Mesenchymal stem cell (in vitro differentiated cells and primary cell): Measurements from ENCODE around the gene LENG1.

ENCODE experiments used
- DNase-seq: peaks from one replicate; pipeline ENCODE4 v3.0.0-alpha.2; 2013
- H2AFZ ChIP-seq: one replicate; pipeline ENCODE4 v1.6.1; 2013; ENCODE audit warnings: low read depth, mild to moderate bottlenecking, control low read depth, inconsistent platforms, low read length, moderate library complexity
- H2AK5ac ChIP-seq: 2 replicates; pipeline ENCODE4 v1.6.1; 2013; ENCODE audit warnings: low read length, moderate library complexity, mild to moderate bottlenecking, inconsistent platforms; ENCODE audit not compliant: severe bottlenecking
- H2BK120ac ChIP-seq: one replicate; pipeline ENCODE4 v1.6.1; 2013; ENCODE audit warnings: low read depth, mild to moderate bottlenecking, inconsistent platforms, low read length, moderate library complexity
- H2BK12ac ChIP-seq, 2 experiments: one replicate each; pipeline ENCODE4 v1.6.1; 2013; ENCODE audit warnings: inconsistent platforms in 2 of 2, low read length in 2 of 2, mild to moderate bottlenecking in 2 of 2, moderate library complexity in 2 of 2, control low read depth in 1 of 2
- H2BK15ac ChIP-seq: one replicate; pipeline ENCODE4 v1.6.1; 2013; ENCODE audit warnings: mild to moderate bottlenecking, low read depth, inconsistent platforms; ENCODE audit not compliant: poor library complexity, severe bottlenecking
- H2BK5ac ChIP-seq: 2 replicates; pipeline ENCODE4 v1.6.1; 2013; ENCODE audit warnings: low read depth, mild to moderate bottlenecking, low read length, control low read depth, inconsistent platforms; ENCODE audit not compliant: poor library complexity, severe bottlenecking
- H3K14ac ChIP-seq, 2 experiments: one replicate each; pipeline ENCODE4 v1.6.1; 2013; ENCODE audit warnings: inconsistent platforms in 2 of 2, low read length in 2 of 2, control low read depth in 1 of 2, mild to moderate bottlenecking in 1 of 2, moderate library complexity in 1 of 2
- H3K18ac ChIP-seq, 2 experiments: one replicate each; pipeline ENCODE4 v1.6.1; 2013; ENCODE audit warnings: inconsistent platforms in 2 of 2, low read length in 2 of 2, control low read depth in 1 of 2, low read depth in 1 of 2, mild to moderate bottlenecking in 1 of 2
- H3K23ac ChIP-seq, 2 experiments: one replicate each; pipeline ENCODE4 v1.6.1; 2013; ENCODE audit warnings: inconsistent platforms in 2 of 2, low read length in 2 of 2, mild to moderate bottlenecking in 2 of 2, moderate library complexity in 2 of 2, control low read depth in 1 of 2
- H3K27ac ChIP-seq: 2 replicates; pipeline ENCODE4 v1.5.1; 2013; ENCODE audit warnings: mild to moderate bottlenecking, moderate library complexity, low read length, control low read depth, inconsistent platforms; ENCODE audit not compliant: poor library complexity, severe bottlenecking
- H3K27me3 ChIP-seq, 2 experiments: 2 replicates each; pipeline versions ENCODE4 v1.6.1 to v1.7.0; 2013; ENCODE audit warnings: low read length in 2 of 2, mild to moderate bottlenecking in 2 of 2, moderate library complexity in 2 of 2, control low read depth in 1 of 2, inconsistent platforms in 1 of 2; ENCODE audit not compliant: control insufficient read depth in 1 of 2, insufficient read depth in 1 of 2
- H3K36me3 ChIP-seq, 2 experiments: 2 replicates each; pipeline versions ENCODE4 v1.6.1 to v1.7.0; 2013; ENCODE audit warnings: low read length in 2 of 2, control low read depth in 1 of 2, inconsistent platforms in 1 of 2, low read depth in 1 of 2, mild to moderate bottlenecking in 1 of 2; ENCODE audit not compliant: insufficient read depth in 2 of 2, control insufficient read depth in 1 of 2
- H3K4ac ChIP-seq, 2 experiments: one replicate each; pipeline ENCODE4 v1.6.1; 2013; ENCODE audit warnings: inconsistent platforms in 2 of 2, low read length in 2 of 2, mild to moderate bottlenecking in 2 of 2, moderate library complexity in 2 of 2, control low read depth in 1 of 2, low read depth in 1 of 2
- H3K4me1 ChIP-seq: 2 replicates; pipeline ENCODE4 v1.6.1; 2013; ENCODE audit warnings: low read depth, low read length, control low read depth; ENCODE audit not compliant: control insufficient read depth, insufficient read depth
- H3K4me2 ChIP-seq: 2 replicates; pipeline ENCODE4 v1.6.1; 2013; ENCODE audit warnings: low read length, mild to moderate bottlenecking, inconsistent platforms; ENCODE audit not compliant: poor library complexity, severe bottlenecking
- H3K4me3 ChIP-seq, 2 experiments: 2 replicates each; pipeline versions ENCODE4 v1.5.1 to v1.7.0; 2013; ENCODE audit warnings: low read length in 2 of 2, mild to moderate bottlenecking in 2 of 2, control low read depth in 1 of 2, low read depth in 1 of 2; ENCODE audit not compliant: insufficient read depth in 1 of 2
- H3K79me1 ChIP-seq: replicated peaks from 2 replicates; pipeline ENCODE4 v1.6.1; 2013; ENCODE audit warnings: mild to moderate bottlenecking, control low read depth, low read length, inconsistent platforms; ENCODE audit not compliant: poor library complexity, severe bottlenecking
- H3K9ac ChIP-seq: 2 replicates; pipeline ENCODE4 v1.7.0; 2013; ENCODE audit warnings: mild to moderate bottlenecking, low read length, moderate library complexity
- H3K9me3 ChIP-seq: 2 replicates; pipeline ENCODE4 v1.7.0; 2013; ENCODE audit warnings: mild to moderate bottlenecking, low read length; ENCODE audit not compliant: control insufficient read depth
- H4K8ac ChIP-seq: one replicate; pipeline ENCODE4 v1.6.1; 2013; ENCODE audit warnings: inconsistent platforms, mild to moderate bottlenecking, low read length, moderate library complexity
- H4K91ac ChIP-seq: one replicate; pipeline ENCODE4 v1.6.1; 2013; ENCODE audit warnings: mild to moderate bottlenecking, low read length, inconsistent platforms
- WGBS: methylation state at CpG from one replicate; pipeline ENCODE4 v1.1.7; 2013; ENCODE audit warnings: mixed read lengths; 5-methylcytosine and 5-hydroxymethylcytosine counted together

The LENG1 gene

DNA sequence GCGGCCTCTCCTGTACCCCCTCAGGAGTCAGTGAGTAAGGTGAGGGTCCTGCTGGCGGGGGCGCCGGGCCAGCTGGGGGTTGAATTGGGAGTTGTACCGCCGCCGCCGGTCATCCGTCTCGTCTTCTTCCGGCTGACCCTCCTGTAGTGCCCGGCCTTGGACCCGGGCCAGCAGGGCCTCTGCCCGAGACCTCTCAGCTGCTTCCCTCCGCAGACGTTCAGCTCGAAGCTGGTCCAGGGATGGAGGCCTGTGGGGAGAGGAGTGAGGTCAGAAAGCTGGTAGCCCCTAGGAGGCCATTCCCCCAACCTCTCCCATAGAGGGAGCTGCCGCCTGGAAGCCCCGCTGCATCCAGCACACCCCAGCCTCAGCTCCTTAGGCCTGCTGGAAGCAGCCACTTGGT, 3.8 kb downstream of the LENG1 start:
- Histone ChIP-seq H3K79me1 (peaks cover 43% of the 10 kb centered on the region), H2AK5ac (no peak overlapping the region), H3K23ac (no peak overlapping the region), H2AFZ (no peak overlapping the region), H2BK5ac (no peak overlapping the region), H3K27me3 (no peaks in the 10 kb centered on the region), H3K9me3 (no peaks in the 10 kb centered on the region), H2BK15ac (no peak overlapping the region), H3K27ac (no peak overlapping the region), H3K36me3 (peaks cover 69 to 73% of the 10 kb centered on the region in 2 experiments), H3K4me1 (peaks cover 17% of the 10 kb centered on the region), H4K91ac (no peak overlapping the region), H2BK12ac (no peak overlapping the region), H3K18ac (no peak overlapping the region), H2BK120ac (no peak overlapping the region), H3K14ac (no peak overlapping the region), H3K4me3 (no peak overlapping the region), H3K4me2 (no peak overlapping the region), H3K9ac (no peak overlapping the region), H3K4ac (no peak overlapping the region), H4K8ac (no peak overlapping the region)
- no peak for DNase-seq
- 93% methylated on average over 12 of the region's 19 CpGs for WGBS

DNA sequence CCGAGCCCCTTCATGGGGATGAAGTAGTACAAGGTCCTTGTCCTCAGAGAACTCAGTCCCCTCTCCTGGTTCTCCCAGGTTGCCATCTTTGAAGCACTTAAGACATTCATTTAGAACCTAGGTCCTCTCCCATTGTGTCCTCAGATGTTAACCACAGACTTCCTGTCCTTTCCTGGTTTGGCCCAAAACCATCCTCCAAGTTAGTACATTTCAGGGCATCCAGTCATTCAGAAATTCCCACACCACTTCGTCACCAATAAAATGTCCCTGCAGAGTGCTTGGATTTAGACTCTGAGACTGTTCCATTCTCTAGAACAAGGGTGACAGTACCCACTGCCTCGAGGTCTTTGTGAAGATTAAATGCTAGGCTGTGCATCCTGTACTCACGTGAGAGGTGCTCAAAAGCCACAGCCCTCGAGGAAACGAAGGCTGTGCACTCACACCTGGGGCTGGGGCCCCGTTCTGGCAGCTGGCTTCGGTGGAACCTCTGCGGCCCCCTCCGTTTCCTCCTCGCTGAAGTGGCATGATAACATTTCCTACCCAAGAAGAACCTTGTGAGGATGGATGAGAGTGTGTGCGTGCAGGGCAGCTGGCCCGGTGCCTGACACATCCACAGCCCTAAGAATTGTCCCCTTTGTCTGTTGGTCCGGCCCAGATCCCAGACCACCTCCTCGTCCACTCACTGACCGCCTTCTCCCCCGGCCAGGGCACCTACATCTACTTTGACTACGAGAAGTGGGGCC, 4.7 kb downstream of the LENG1 start:
- WGBS: 96% methylated on average over 18 of the region's 18 CpGs
- DNase-seq: no peak
- no peak overlapping the region for H3K27ac ChIP-seq
- H2AK5ac ChIP-seq: no peak overlapping the region
- no peak overlapping the region for H4K91ac ChIP-seq
- peaks cover 46% of the 10 kb centered on the region for H3K79me1 ChIP-seq
- no peak overlapping the region for H4K8ac ChIP-seq
- H3K4me1 ChIP-seq: peaks cover 11% of the 10 kb centered on the region
- no peak overlapping the region for H2AFZ ChIP-seq
- no peaks in the 10 kb centered on the region for H3K9me3 ChIP-seq
- H3K4me3 ChIP-seq: no peak overlapping the region
- H3K18ac ChIP-seq: no peak overlapping the region
- no peak overlapping the region for H2BK15ac ChIP-seq
- H3K14ac ChIP-seq: no peak overlapping the region
- H2BK12ac ChIP-seq: no peak overlapping the region
- H2BK5ac ChIP-seq: no peak overlapping the region
- no peak overlapping the region for H3K23ac ChIP-seq
- no peak overlapping the region for H3K4ac ChIP-seq
- no peak overlapping the region for H2BK120ac ChIP-seq
- peaks cover 78 to 80% of the 10 kb centered on the region in 2 experiments for H3K36me3 ChIP-seq
- no peak overlapping the region for H3K4me2 ChIP-seq
- H3K27me3 ChIP-seq: no peaks in the 10 kb centered on the region
- H3K9ac ChIP-seq: peak overlapping the region; percentile 57

DNA sequence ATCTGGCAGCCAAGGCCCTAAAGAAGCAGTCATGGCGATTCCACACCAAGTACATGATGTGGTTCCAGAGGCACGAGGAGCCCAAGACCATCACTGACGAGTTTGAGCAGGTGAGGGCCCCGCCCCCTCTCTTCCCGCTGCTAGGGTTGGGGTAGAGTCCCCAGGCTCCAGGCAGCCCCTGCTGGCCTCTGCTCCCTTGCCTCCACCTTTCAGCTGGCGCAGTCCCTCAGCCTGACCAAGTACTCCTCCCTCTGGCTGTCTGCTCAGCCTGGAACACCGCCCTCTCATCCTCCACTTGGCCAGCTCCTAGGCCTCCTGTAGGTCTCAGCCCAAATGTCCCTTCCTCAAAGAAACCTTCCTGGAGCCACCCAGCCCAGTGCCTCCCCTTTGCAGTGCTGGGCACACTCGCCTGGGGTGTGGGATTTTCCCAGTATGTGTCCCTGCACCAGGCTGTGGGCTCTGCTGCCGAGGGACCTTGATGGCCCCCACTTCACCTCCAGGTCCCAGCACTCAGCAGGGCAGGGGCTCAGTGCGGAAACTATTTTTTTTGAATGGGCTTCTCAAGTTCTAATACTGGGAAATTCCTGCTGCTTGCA, 5.7 kb downstream of the LENG1 start:
- H3K9me3 ChIP-seq: no peaks in the 10 kb centered on the region
- no peak overlapping the region for H2BK12ac ChIP-seq
- no peaks in the 10 kb centered on the region for H3K27me3 ChIP-seq
- peak overlapping the region; percentile 19 for H4K8ac ChIP-seq
- no peak overlapping the region for H3K14ac ChIP-seq
- H3K23ac ChIP-seq: no peak overlapping the region
- H2BK5ac ChIP-seq: no peak overlapping the region
- no peak for DNase-seq
- H3K4me1 ChIP-seq: peaks cover 9% of the 10 kb centered on the region
- no peak overlapping the region for H3K4ac ChIP-seq
- no peak overlapping the region for H3K4me2 ChIP-seq
- no peak overlapping the region for H2AK5ac ChIP-seq
- no peak overlapping the region for H2AFZ ChIP-seq
- no peak overlapping the region for H3K27ac ChIP-seq
- peak overlapping the region in 1 of 2 experiments; percentile 44 for H3K4me3 ChIP-seq
- H3K9ac ChIP-seq: peak overlapping the region; percentile 57
- H3K36me3 ChIP-seq: peaks cover 87 to 90% of the 10 kb centered on the region in 2 experiments
- no peak overlapping the region for H4K91ac ChIP-seq
- no peak overlapping the region for H3K18ac ChIP-seq
- H2BK120ac ChIP-seq: no peak overlapping the region
- WGBS: 96% methylated on average over 9 of the region's 10 CpGs
- no peak overlapping the region for H2BK15ac ChIP-seq
- peaks cover 51% of the 10 kb centered on the region for H3K79me1 ChIP-seq

GRCh38 chr19:54152878-54153524, 6.5 kb downstream of the LENG1 start:
- Histone ChIP-seq H2BK5ac (no peak overlapping the region), H3K27ac (no peak overlapping the region), H3K9ac (peak overlapping the region; percentile 57), H3K18ac (no peak overlapping the region), H3K79me1 (peaks cover 44% of the 10 kb centered on the region), H2AK5ac (no peak overlapping the region), H2BK120ac (no peak overlapping the region), H3K4me3 (peak overlapping the region in 1 of 2 experiments; percentile 44), H4K8ac (no peak overlapping the region), H3K14ac (no peak overlapping the region), H2BK12ac (peak overlapping the region in 1 of 2 experiments; percentile 25), H3K4ac (no peak overlapping the region), H4K91ac (no peak overlapping the region), H3K27me3 (no peaks in the 10 kb centered on the region), H3K4me2 (no peak overlapping the region), H3K4me1 (peaks cover 2% of the 10 kb centered on the region), H3K36me3 (peaks cover 88 to 94% of the 10 kb centered on the region in 2 experiments), H2AFZ (no peak overlapping the region), H2BK15ac (peak overlapping the region; percentile 12), H3K9me3 (no peaks in the 10 kb centered on the region), H3K23ac (no peak overlapping the region)
- WGBS: 94% methylated on average over 23 of the region's 25 CpGs
- DNase-seq: no peak
